HCT116 (cell line): Measurements from ENCODE around the gene WIZ. TPM values are rescaled to one million over a fixed set of nuclear protein-coding genes. Genes with fewer than 3 reads are reported as not detected.

ENCODE experiments used
- ATAC-seq: fragments of 200-7000 bp; cut with Tn5 transposase; 2 replicates; pipeline ENCODE4 v1.9.1; 2020; ENCODE audit warnings: mild to moderate bottlenecking, moderate library complexity
- BruUV-seq: library from RNA; stranded (reverse); fragments of 400-500 nt; replicated peaks from 2 replicates; lab custom pipeline; 2021; lab: Mats Ljungman, UMichigan
- CTCF ChIA-PET: fragments of 300-600 bp; sonication (Branson Sonifier 250); formaldehyde crosslinking; loops from one replicate; lab custom pipeline; 2021; ENCODE audit warnings: antibody characterized with exemption; lab: Charles Lee
- POLR2A ChIA-PET: fragments of 300-600, 350-600 bp; sonication (Branson Sonifier 250); formaldehyde crosslinking; loops from one replicate; lab custom pipeline; 2021; ENCODE audit warnings: antibody characterized with exemption; lab: Charles Lee
- RAD21 ChIA-PET, 2 experiments: fragments of 300-600 bp; sonication (Branson Sonifier 250); formaldehyde crosslinking; loops; one replicate each; lab custom pipeline; 2023; ENCODE audit warnings: low total read pairs in 2 of 2; ENCODE audit not compliant: uncharacterized antibody in 2 of 2, unreplicated experiment in 2 of 2, low non-redundant PET in 1 of 2; lab: Charles Lee
- DNase-seq: peaks from one replicate; pipeline ENCODE4 v3.0.0-alpha.2; 2010; ENCODE audit warnings: low read depth, low spot score
- H2AFZ ChIP-seq: fragments of 200-600 bp; shearing (Covaris generic), sonication (generic); 2 replicates; pipeline ENCODE4 v1.6.1; 2017; ENCODE audit warnings: low read depth, mixed run types, mixed read lengths, antibody characterized with exemption, low read length; ENCODE audit not compliant: poor library complexity, severe bottlenecking
- H3K27ac ChIP-seq: 2 replicates; pipeline ENCODE4 v1.5.1; 2012; ENCODE audit warnings: low read depth, low read length
- H3K27me3 ChIP-seq: fragments of 200-600 bp; sonication (generic); 2 replicates; pipeline ENCODE4 v1.6.1; 2016; ENCODE audit warnings: mixed run types, low read length, mixed read lengths; ENCODE audit not compliant: insufficient read depth
- H3K36me3 ChIP-seq, 2 experiments: fragments of 200-500 bp in 1 of 2; fragments of 200-600 bp in 1 of 2; sonication (Bioruptor generic) in 1 of 2; sonication (generic) in 1 of 2; 2 replicates each; pipeline versions ENCODE4 v1.5.1 to v1.6.1; 2014 to 2016; ENCODE audit warnings: low read length in 2 of 2, inconsistent platforms in 1 of 2, mixed read lengths in 1 of 2, mixed run types in 1 of 2; ENCODE audit not compliant: insufficient read depth in 2 of 2, control insufficient read depth in 1 of 2
- H3K4me1 ChIP-seq, 2 experiments: fragments of 200-600 bp in 1 of 2; sonication (generic) in 1 of 2; 2 replicates each; pipeline versions ENCODE4 v1.5.1 to v1.6.1; 2012 to 2017; ENCODE audit warnings: low read length in 2 of 2, inconsistent platforms in 1 of 2, mild to moderate bottlenecking in 1 of 2, mixed read lengths in 1 of 2, mixed run types in 1 of 2, moderate library complexity in 1 of 2; ENCODE audit not compliant: insufficient read depth in 2 of 2, control insufficient read depth in 1 of 2
- H3K4me2 ChIP-seq: fragments of 200-600 bp; sonication (generic); 2 replicates; pipeline ENCODE4 v1.6.1; 2017; ENCODE audit warnings: mixed run types, low read length, mixed read lengths
- H3K4me3 ChIP-seq, 2 experiments: fragments of 200-600 bp in 1 of 2; sonication (generic) in 1 of 2; replicated peaks in 1 of 2; 2 replicates each; pipeline ENCODE4 v1.5.1; 2011 to 2016; ENCODE audit warnings: low read length in 2 of 2, control low read depth in 1 of 2, low read depth in 1 of 2, mild to moderate bottlenecking in 1 of 2, mixed read lengths in 1 of 2, mixed run types in 1 of 2
- H3K79me2 ChIP-seq: fragments of 200-600 bp; sonication (generic); 2 replicates; pipeline ENCODE4 v1.6.1; 2017; ENCODE audit warnings: mild to moderate bottlenecking, mixed run types, low read length, moderate library complexity, mixed read lengths; ENCODE audit not compliant: insufficient read depth
- H3K9ac ChIP-seq: fragments of 200-600 bp; sonication (generic); 2 replicates; pipeline ENCODE4 v1.6.1; 2016; ENCODE audit warnings: low read length, mixed read lengths
- H3K9me2 ChIP-seq: fragments of 200-600 bp; sonication (generic), shearing (Covaris generic); 2 replicates; pipeline ENCODE4 v1.6.1; 2017; ENCODE audit warnings: mixed run types, mild to moderate bottlenecking, moderate library complexity; ENCODE audit not compliant: insufficient read depth
- H3K9me3 ChIP-seq, 2 experiments: fragments of 200-500 bp in 1 of 2; fragments of 200-600 bp in 1 of 2; sonication (Bioruptor generic) in 1 of 2; sonication (generic) in 1 of 2; 2 replicates each; pipeline ENCODE4 v1.6.1; 2014 to 2017; ENCODE audit warnings: low read length in 2 of 2, mixed read lengths in 2 of 2, inconsistent platforms in 1 of 2, low read depth in 1 of 2, mild to moderate bottlenecking in 1 of 2, mixed run types in 1 of 2, moderate library complexity in 1 of 2; ENCODE audit not compliant: control insufficient read depth in 1 of 2, insufficient read depth in 1 of 2
- H4K20me1 ChIP-seq: fragments of 200-600 bp; sonication (generic), shearing (Covaris generic); 2 replicates; pipeline ENCODE4 v1.6.1; 2017; ENCODE audit warnings: mixed run types, mild to moderate bottlenecking, moderate library complexity; ENCODE audit not compliant: insufficient read depth
- CBX3 ChIP-seq: IDR thresholded peaks from 2 replicates; pipeline ENCODE4 v1.6.1; 2012; ENCODE audit warnings: low read depth
- EGR1 ChIP-seq: IDR thresholded peaks from 2 replicates; pipeline ENCODE4 v1.6.1; 2012; ENCODE audit warnings: low read depth
- ELF1 ChIP-seq: IDR thresholded peaks from 2 replicates; pipeline ENCODE4 v1.6.1; 2012; ENCODE audit warnings: low read depth, borderline replicate concordance
- EZH2 ChIP-seq: fragments of 200-600 bp; sonication (generic); IDR thresholded peaks from 2 replicates; pipeline ENCODE4 v1.6.1; 2017; ENCODE audit warnings: antibody characterized with exemption, mixed run types
- POLR2A ChIP-seq: IDR thresholded peaks from 2 replicates; pipeline ENCODE4 v1.7.0; 2011; ENCODE audit warnings: borderline replicate concordance; ENCODE audit not compliant: insufficient read depth, insufficient read length; ENCODE audit errors: extremely low read depth
- POLR2AphosphoS5 ChIP-seq: IDR thresholded peaks from 2 replicates; pipeline ENCODE4 v1.6.1; 2011; ENCODE audit warnings: mild to moderate bottlenecking, low read depth, low read length, moderate library complexity
- RAD21 ChIP-seq: IDR thresholded peaks from 2 replicates; pipeline ENCODE4 v1.6.1; 2012; ENCODE audit warnings: low read depth, mild to moderate bottlenecking
- SIN3A ChIP-seq: IDR thresholded peaks from 2 replicates; pipeline ENCODE4 v1.6.1; 2012; ENCODE audit warnings: low read depth
- SP1 ChIP-seq: IDR thresholded peaks from 2 replicates; pipeline ENCODE4 v1.6.1; 2012; ENCODE audit warnings: low read depth
- SRF ChIP-seq: IDR thresholded peaks from 2 replicates; pipeline ENCODE4 v1.6.1; 2012; ENCODE audit warnings: low read depth
- TCF7L2 ChIP-seq: IDR thresholded peaks from 2 replicates; pipeline ENCODE4 v1.7.0; 2011; ENCODE audit warnings: borderline replicate concordance, inconsistent platforms; ENCODE audit not compliant: insufficient read depth, insufficient read length; ENCODE audit errors: extremely low read depth
- YY1 ChIP-seq: IDR thresholded peaks from 2 replicates; pipeline ENCODE4 v1.6.1; 2011; ENCODE audit warnings: low read length, low read depth, moderate library complexity, mild to moderate bottlenecking; ENCODE audit not compliant: insufficient replicate concordance; ENCODE audit errors: extremely low read depth
- ZFX ChIP-seq: fragments of 450-650 bp; IDR thresholded peaks from 2 replicates; pipeline ENCODE4 v1.6.1; 2017
- ZNF274 ChIP-seq: fragments of 200-500 bp; sonication (Bioruptor generic); IDR thresholded peaks from 2 replicates; pipeline ENCODE4 v1.6.1; 2014; ENCODE audit warnings: mild to moderate bottlenecking, low read depth, low read length, inconsistent platforms
- intact Hi-C: fragments of 100-400 bp; cut with micrococcal nuclease; formaldehyde crosslinking; loops from 2 replicates; pipeline ENCODE4 v1.10.0; 2022
- total RNA-seq: library from RNA; stranded (reverse); gene quantifications from one replicate; pipeline ENCODE4 v1.2.1, GENCODE V29; 2021; ENCODE audit not compliant: unreplicated experiment
- TF ChIP-seq, protein P1 (sequence below): IDR thresholded peaks from 2 replicates; pipeline ENCODE4 v1.6.1; 2012
- TF ChIP-seq, protein P2 (sequence below): IDR thresholded peaks from 2 replicates; pipeline ENCODE4 v1.6.1; 2012; ENCODE audit warnings: low read depth
- TF ChIP-seq, protein P3 (sequence below): IDR thresholded peaks from 2 replicates; pipeline ENCODE4 v1.6.1; 2011; ENCODE audit warnings: mild to moderate bottlenecking, low read length, moderate library complexity; ENCODE audit not compliant: insufficient replicate concordance; ENCODE audit errors: extremely low read depth

WIZ gene
- total RNA-seq, 1 experiment from 2014 or later: 28.4 TPM

DNA sequence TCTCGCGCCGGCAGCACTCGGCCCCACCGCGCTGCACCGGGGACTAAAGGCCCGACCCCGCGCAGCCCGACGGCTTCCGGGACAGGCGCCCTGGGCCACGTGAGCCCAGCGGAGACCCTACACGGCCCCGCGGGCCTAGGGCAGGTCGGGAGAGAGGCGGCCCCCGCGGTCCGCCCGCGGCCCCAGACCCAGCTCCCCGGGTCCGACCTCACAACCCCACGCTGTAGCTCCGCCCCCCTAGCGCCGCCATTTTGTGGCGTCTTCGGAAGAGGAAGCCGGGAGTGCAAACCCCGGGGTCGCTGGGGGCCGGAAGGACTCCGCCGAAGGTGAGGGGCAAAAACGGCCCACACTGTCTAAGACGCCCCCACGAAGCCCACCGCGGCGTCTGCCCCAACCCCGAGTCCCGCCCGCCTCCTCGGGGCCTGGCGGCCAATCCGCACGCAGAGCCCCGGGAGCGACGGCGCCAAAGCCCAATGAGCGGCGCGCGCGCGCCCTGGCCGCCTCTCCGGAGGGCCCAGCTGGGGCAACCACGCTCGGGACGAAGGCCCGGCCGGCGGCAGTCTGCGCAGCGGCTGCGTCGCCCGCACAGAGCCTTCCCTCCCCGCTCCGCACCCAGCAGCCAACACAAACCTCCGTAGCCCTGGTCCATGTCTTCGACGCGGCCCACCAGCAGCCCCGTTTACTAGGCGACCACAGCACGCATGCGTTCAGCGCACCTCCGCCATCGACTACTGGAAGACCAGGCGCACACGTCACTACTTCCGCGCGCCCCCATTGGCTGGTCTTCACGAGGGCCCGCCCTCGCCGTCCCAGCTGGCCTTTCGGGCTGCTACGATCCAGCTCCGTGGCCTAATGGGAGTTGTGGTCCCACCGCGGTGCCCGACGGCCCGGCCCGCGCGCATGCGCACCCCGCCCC is 70.4 kb downstream of the WIZ start, which contains the start of gene AKAP8:
Gene AKAP8, minus strand, starts transcription at position 705 of the 916 bp plus-strand sequence. Its CDS starts 56 bp downstream, at position 649.
- Histone ChIP-seq H3K9me2 (no peaks in the 10 kb centered on the region), H2AFZ (no peak within 1 kb of the TSS), H3K27me3 (no peaks in the 10 kb centered on the region), H3K9ac (peak within 1 kb of the TSS; percentile 91), H3K4me3 (peak within 1 kb of the TSS; percentile 83 to 100), H3K27ac (peak within 1 kb of the TSS; percentile 96), H3K36me3 (peaks cover 0 to 5% of the 10 kb centered on the region in 2 experiments; a peak in 2 of 4 replicates), H4K20me1 (peaks cover 9% of the 10 kb centered on the region; the same call in 1 of the 2 replicates), H3K4me1 (peaks cover 13 to 33% of the 10 kb centered on the region in 2 experiments), H3K9me3 (no peaks in the 10 kb centered on the region), H3K79me2 (peaks cover 54% of the 10 kb centered on the region), H3K4me2 (peak within 1 kb of the TSS; percentile 99)
- ATAC-seq (peak; percentile 89), DNase-seq (peak; percentile 96)
- POLR2A ChIA-PET: interaction anchor here (0.6 to 3.2 kb wide), 9 partner anchors 9 to 284 kb away, joined by 3 to 22 read pairs (median 5); partner anchors contain the start of gene AKAP8L
- intact Hi-C loops: loop anchor here (2.0 to 10.0 kb wide), 2 partner anchors 115 to 177 kb away; no protein-coding TSS in a partner anchor
- RAD21 ChIA-PET: interaction anchor here in 1 of 2 experiments (0.8 to 1.2 kb wide), 2 partner anchors 40 to 176 kb away, joined by 3 read pairs; partner anchors contain the start of gene AKAP8L
- no TSS peak for BruUV-seq
- CTCF ChIA-PET: interaction anchor here (0.7 to 2.3 kb wide), 6 partner anchors 40 to 181 kb away, joined by 3 to 11 read pairs (median 4); partner anchors contain the start of gene AKAP8L
- TF ChIP-seq TCF7L2 (no peak), YY1 (peak; percentile 92), ZFX (peak; percentile 79), POLR2AphosphoS5 (peak; percentile 88), SP1 (peak; percentile 91), ELF1 (no peak; the same call in 1 of the 2 replicates), RAD21 (no peak), ZNF274 (no peak), SRF (no peak), SIN3A (no peak; the same call in 1 of the 2 replicates), EZH2 (no peak), POLR2A (peak; percentile 42), EGR1 (no peak), CBX3 (no peak)
- TF ChIP-seq, protein P1, sequence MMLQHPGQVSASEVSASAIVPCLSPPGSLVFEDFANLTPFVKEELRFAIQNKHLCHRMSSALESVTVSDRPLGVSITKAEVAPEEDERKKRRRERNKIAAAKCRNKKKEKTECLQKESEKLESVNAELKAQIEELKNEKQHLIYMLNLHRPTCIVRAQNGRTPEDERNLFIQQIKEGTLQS: no peak
- TF ChIP-seq, protein P2, sequence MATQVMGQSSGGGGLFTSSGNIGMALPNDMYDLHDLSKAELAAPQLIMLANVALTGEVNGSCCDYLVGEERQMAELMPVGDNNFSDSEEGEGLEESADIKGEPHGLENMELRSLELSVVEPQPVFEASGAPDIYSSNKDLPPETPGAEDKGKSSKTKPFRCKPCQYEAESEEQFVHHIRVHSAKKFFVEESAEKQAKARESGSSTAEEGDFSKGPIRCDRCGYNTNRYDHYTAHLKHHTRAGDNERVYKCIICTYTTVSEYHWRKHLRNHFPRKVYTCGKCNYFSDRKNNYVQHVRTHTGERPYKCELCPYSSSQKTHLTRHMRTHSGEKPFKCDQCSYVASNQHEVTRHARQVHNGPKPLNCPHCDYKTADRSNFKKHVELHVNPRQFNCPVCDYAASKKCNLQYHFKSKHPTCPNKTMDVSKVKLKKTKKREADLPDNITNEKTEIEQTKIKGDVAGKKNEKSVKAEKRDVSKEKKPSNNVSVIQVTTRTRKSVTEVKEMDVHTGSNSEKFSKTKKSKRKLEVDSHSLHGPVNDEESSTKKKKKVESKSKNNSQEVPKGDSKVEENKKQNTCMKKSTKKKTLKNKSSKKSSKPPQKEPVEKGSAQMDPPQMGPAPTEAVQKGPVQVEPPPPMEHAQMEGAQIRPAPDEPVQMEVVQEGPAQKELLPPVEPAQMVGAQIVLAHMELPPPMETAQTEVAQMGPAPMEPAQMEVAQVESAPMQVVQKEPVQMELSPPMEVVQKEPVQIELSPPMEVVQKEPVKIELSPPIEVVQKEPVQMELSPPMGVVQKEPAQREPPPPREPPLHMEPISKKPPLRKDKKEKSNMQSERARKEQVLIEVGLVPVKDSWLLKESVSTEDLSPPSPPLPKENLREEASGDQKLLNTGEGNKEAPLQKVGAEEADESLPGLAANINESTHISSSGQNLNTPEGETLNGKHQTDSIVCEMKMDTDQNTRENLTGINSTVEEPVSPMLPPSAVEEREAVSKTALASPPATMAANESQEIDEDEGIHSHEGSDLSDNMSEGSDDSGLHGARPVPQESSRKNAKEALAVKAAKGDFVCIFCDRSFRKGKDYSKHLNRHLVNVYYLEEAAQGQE: no peak
- TF ChIP-seq, protein P3, sequence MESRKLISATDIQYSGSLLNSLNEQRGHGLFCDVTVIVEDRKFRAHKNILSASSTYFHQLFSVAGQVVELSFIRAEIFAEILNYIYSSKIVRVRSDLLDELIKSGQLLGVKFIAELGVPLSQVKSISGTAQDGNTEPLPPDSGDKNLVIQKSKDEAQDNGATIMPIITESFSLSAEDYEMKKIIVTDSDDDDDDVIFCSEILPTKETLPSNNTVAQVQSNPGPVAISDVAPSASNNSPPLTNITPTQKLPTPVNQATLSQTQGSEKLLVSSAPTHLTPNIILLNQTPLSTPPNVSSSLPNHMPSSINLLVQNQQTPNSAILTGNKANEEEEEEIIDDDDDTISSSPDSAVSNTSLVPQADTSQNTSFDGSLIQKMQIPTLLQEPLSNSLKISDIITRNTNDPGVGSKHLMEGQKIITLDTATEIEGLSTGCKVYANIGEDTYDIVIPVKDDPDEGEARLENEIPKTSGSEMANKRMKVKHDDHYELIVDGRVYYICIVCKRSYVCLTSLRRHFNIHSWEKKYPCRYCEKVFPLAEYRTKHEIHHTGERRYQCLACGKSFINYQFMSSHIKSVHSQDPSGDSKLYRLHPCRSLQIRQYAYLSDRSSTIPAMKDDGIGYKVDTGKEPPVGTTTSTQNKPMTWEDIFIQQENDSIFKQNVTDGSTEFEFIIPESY: peak; percentile 30
